Measurements from ENCODE around the gene CDKN2AIP. TPM values are rescaled to one million over a fixed set of nuclear protein-coding genes. Genes with fewer than 3 reads are reported as not detected.
"Not testable (repeated sequence)": the region's sequence is repeated elsewhere in the genome, so short reads cannot be mapped to it uniquely, and the experiment has no call there.

The CDKN2AIP gene
- total RNA-seq, 4 donors from 2014 or later, result 16.9 to 30.3 (median 22.8) TPM

DNA sequence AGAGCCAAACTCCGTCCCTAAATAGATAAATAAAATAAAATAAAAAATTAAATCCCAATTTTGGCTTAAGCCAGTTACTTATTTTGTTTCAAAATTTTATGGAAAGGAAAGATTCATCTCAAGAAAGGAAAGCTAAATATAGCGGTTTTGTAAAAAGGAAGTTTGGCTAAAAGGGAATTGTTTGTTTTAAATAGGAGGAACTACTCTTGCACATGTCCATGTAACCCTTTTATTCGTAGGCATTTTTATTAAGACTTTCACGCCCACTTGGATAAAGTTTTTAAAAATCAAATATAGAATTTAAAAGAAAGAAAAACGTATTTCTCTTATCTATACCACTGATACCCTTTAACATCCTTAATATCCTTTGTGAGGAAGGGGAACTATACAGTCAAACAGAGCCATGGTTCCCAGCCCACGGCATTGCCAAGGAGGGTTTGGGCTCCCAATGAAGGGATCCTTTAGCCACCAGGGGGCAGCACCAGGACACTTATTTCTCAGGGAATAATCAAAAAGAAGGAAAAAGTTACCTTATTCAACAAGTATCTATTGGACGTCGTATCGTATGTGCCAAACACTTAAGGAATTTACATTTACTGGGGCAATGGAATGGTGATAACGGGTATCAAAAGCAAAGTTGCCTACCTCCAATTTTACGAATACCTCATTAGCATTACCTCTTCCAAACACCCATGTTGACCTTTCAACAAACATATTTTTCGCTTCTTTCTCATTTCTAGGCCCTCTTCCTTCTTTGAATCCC, 27.7 kb downstream of the CDKN2AIP start:
- DNase-seq, result peak; percentile 89 to 93
- 35% methylated on average over 12 of the region's 12 CpGs for WGBS, 2 donors
- no peaks in the 10 kb centered on the region for H3K9me3 ChIP-seq
- intact Hi-C loops (cut with DNase I), result loop anchor here (5.0 to 10.0 kb wide), 2 partner anchors 133 to 695 kb away; no protein-coding TSS in a partner anchor
- TF ChIP-seq POLR2A (IDR thresholded peaks at IDR 0.05) (no peak), CTCF (IDR thresholded peaks at IDR 0.05) (peak; percentile 71 to 80 (median 77))
- no peak overlapping the region for H3K4me3 ChIP-seq (replicated peaks in 1 of 3)
- H3K36me3 ChIP-seq, result no peaks in the 10 kb centered on the region
- no peaks in the 10 kb centered on the region for H3K27me3 ChIP-seq
- H3K4me1 ChIP-seq, result no peaks in the 10 kb centered on the region
- H3K27ac ChIP-seq, result no peak overlapping the region

DNA sequence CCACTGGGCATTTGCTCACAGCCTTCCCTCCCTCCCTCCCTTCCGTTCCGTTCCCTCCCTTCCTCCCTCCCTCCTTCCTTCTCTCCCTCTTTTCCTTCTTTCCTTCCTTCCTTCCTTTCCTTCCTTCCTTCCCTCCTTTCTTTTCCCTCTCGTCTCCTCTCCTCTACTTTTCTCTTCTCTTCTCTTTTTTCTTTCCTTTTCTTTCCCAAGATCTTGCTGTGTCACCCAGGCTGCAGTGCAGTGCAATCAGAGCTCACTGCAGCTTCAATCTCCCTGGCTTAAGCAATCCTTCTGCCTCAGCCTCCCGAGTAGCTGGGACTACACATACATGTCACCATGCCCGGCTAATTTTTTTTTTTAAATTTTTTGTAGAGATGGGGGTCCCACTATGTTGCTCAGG, 33.7 kb downstream of the CDKN2AIP start:
- Histone ChIP-seq H3K9me3 (no peaks in the 10 kb centered on the region), H3K27me3 (no peaks in the 10 kb centered on the region), H3K4me1 (no peaks in the 10 kb centered on the region), H3K36me3 (no peaks in the 10 kb centered on the region), H3K27ac (no peak overlapping the region), H3K4me3 (replicated peaks in 1 of 3) (no peak overlapping the region)
- 54 to 62% methylated on average over 5 of the region's 5 CpGs for WGBS, 2 donors
- no peak for DNase-seq
- no peak for TF ChIP-seq POLR2A (IDR thresholded peaks at IDR 0.05)
- no peak for TF ChIP-seq CTCF (IDR thresholded peaks at IDR 0.05)
- intact Hi-C loops (cut with DNase I), result loop anchor here (10.0 kb wide), 1 partner anchor 127 kb away; no protein-coding TSS in a partner anchor

GRCh38 chr4:183478926-183479325, 34.5 kb downstream of the CDKN2AIP start:
- Histone ChIP-seq H3K4me1 (no peaks in the 10 kb centered on the region), H3K27ac (no peak overlapping the region), H3K27me3 (no peaks in the 10 kb centered on the region), H3K36me3 (no peaks in the 10 kb centered on the region), H3K9me3 (no peaks in the 10 kb centered on the region), H3K4me3 (replicated peaks in 1 of 3) (no peak overlapping the region)
- TF ChIP-seq CTCF (IDR thresholded peaks at IDR 0.05), result no peak
- TF ChIP-seq POLR2A (IDR thresholded peaks at IDR 0.05), result no peak
- intact Hi-C loops (cut with DNase I), result loop anchor here (10.0 kb wide), 1 partner anchor 126 kb away; no protein-coding TSS in a partner anchor
- WGBS, 2 donors, result 74 to 85% methylated on average over 2 of the region's 2 CpGs
- DNase-seq, result no peak

GRCh38 chr4:183482515-183483095, 38.2 kb downstream of the CDKN2AIP start:
- H3K4me3 ChIP-seq (replicated peaks in 1 of 3); H3K4me1 ChIP-seq; H3K27me3 ChIP-seq; DNase-seq; H3K9me3 ChIP-seq; intact Hi-C loops (cut with DNase I); H3K27ac ChIP-seq; H3K36me3 ChIP-seq: not testable (repeated sequence)
- 95 to 100% methylated on average over 15 to 29 of the region's 33 CpGs for WGBS, 2 donors

- H3K9me3 ChIP-seq, result no peaks in the 10 kb centered on the region
- no peaks in the 10 kb centered on the region for H3K4me1 ChIP-seq
- no peaks in the 10 kb centered on the region for H3K27me3 ChIP-seq
- H3K27ac ChIP-seq, result no peak overlapping the region
- 93 to 96% methylated on average over 7 of the region's 7 CpGs for WGBS, 2 donors
- H3K36me3 ChIP-seq, result no peaks in the 10 kb centered on the region
- no peak overlapping the region for H3K4me3 ChIP-seq (replicated peaks in 1 of 3)
- TF ChIP-seq POLR2A (IDR thresholded peaks at IDR 0.05) (no peak), CTCF (IDR thresholded peaks at IDR 0.05) (no peak)
- intact Hi-C loops (cut with DNase I), result no loop called here
- no peak for DNase-seq
These were observed 39.6 kb downstream of the CDKN2AIP start for GRCh38 chr4:183483997-183484396.

All from thyroid gland (tissue), 4 donors.